Astrocyte (in vitro differentiated cells and primary cell): ENCODE results near the gene CCDC185. TPM values are rescaled to one million over a fixed set of nuclear protein-coding genes. Genes with fewer than 3 reads are reported as not detected.
A peak's percentile ranks its signal among the peaks of the same experiment; 100 is the strongest.

ENCODE experiments used
- DNase-seq: peaks from one replicate; pipeline ENCODE4 v3.0.0-alpha.2; 2010; ENCODE audit warnings: low read depth
- FAIRE-seq: peaks from 2 replicates; lab custom pipeline; 2011; peaks lifted over from hg19 to GRCh38; lab: Jason Lieb, UNC
- H2AFZ ChIP-seq: 2 replicates; pipeline ENCODE4 v1.6.0; 2012; ENCODE audit warnings: low read depth, low read length, inconsistent platforms
- H3K27ac ChIP-seq: 2 replicates; pipeline ENCODE4 v1.5.1; 2011; ENCODE audit warnings: low read depth, low read length, inconsistent platforms
- H3K27me3 ChIP-seq: 2 replicates; pipeline ENCODE4 v1.6.0; 2011; ENCODE audit warnings: low read length, inconsistent platforms; ENCODE audit not compliant: insufficient read depth
- H3K36me3 ChIP-seq: 2 replicates; pipeline ENCODE4 v1.5.1; 2011; ENCODE audit warnings: low read length, inconsistent platforms; ENCODE audit not compliant: insufficient read depth
- H3K4me1 ChIP-seq: 2 replicates; pipeline ENCODE4 v1.5.1; 2011; ENCODE audit warnings: low read length, inconsistent platforms; ENCODE audit not compliant: insufficient read depth
- H3K4me2 ChIP-seq: 2 replicates; pipeline ENCODE4 v1.6.0; 2012; ENCODE audit warnings: low read length, inconsistent platforms
- H3K4me3 ChIP-seq: 2 replicates; pipeline ENCODE4 v1.5.1; 2011; ENCODE audit warnings: low read depth, mild to moderate bottlenecking, low read length, inconsistent platforms; ENCODE audit not compliant: insufficient read depth
- H3K79me2 ChIP-seq: 2 replicates; pipeline ENCODE4 v1.6.0; 2012; ENCODE audit warnings: mild to moderate bottlenecking, low read length, inconsistent platforms; ENCODE audit not compliant: insufficient read depth
- H3K9ac ChIP-seq: 2 replicates; pipeline ENCODE4 v1.6.0; 2012; ENCODE audit warnings: mild to moderate bottlenecking, low read length, inconsistent platforms
- H3K9me3 ChIP-seq: 2 replicates; pipeline ENCODE4 v1.5.1; 2012; ENCODE audit warnings: low read depth, mild to moderate bottlenecking, low read length, inconsistent platforms; ENCODE audit not compliant: insufficient read depth
- H4K20me1 ChIP-seq: 2 replicates; pipeline ENCODE4 v1.6.0; 2012; ENCODE audit warnings: low read length, inconsistent platforms; ENCODE audit not compliant: insufficient read depth
- H3K27ac Mint-ChIP-seq: one replicate; pipeline ENCODE4 v1.8.0; 2021; ENCODE audit warnings: mild to moderate bottlenecking, mixed read lengths; ENCODE audit not compliant: unreplicated experiment
- H3K27me3 Mint-ChIP-seq: one replicate; pipeline ENCODE4 v1.8.0; 2021; ENCODE audit warnings: low read depth, mixed read lengths; ENCODE audit not compliant: unreplicated experiment
- H3K36me3 Mint-ChIP-seq: one replicate; pipeline ENCODE4 v1.8.0; 2021; ENCODE audit warnings: low read depth, mixed read lengths; ENCODE audit not compliant: unreplicated experiment
- H3K4me1 Mint-ChIP-seq: one replicate; pipeline ENCODE4 v1.8.0; 2021; ENCODE audit warnings: low read depth, mixed read lengths; ENCODE audit not compliant: unreplicated experiment
- H3K4me3 Mint-ChIP-seq: one replicate; pipeline ENCODE4 v1.8.0; 2021; ENCODE audit warnings: mild to moderate bottlenecking, moderate library complexity, mixed read lengths; ENCODE audit not compliant: unreplicated experiment
- H3K9me3 Mint-ChIP-seq: one replicate; pipeline ENCODE4 v1.8.0; 2021; ENCODE audit warnings: mild to moderate bottlenecking, mixed read lengths; ENCODE audit not compliant: unreplicated experiment
- CTCF ChIP-seq: IDR thresholded peaks from 2 replicates; pipeline ENCODE4 v1.5.1; 2011; ENCODE audit warnings: low read depth, mild to moderate bottlenecking, inconsistent platforms, low read length, moderate library complexity; ENCODE audit not compliant: insufficient read depth
- EZH2 ChIP-seq: IDR thresholded peaks from 2 replicates; pipeline ENCODE4 v1.6.1; 2012; ENCODE audit warnings: mild to moderate bottlenecking, low read length, inconsistent platforms; ENCODE audit not compliant: insufficient read depth
- total RNA-seq: library from RNA; stranded (reverse); gene quantifications from 2 replicates; pipeline ENCODE4 v1.2.1, GENCODE V29; 2021

CCDC185 gene
- total RNA-seq, 1 donor from 2014 or later = not detected

DNA sequence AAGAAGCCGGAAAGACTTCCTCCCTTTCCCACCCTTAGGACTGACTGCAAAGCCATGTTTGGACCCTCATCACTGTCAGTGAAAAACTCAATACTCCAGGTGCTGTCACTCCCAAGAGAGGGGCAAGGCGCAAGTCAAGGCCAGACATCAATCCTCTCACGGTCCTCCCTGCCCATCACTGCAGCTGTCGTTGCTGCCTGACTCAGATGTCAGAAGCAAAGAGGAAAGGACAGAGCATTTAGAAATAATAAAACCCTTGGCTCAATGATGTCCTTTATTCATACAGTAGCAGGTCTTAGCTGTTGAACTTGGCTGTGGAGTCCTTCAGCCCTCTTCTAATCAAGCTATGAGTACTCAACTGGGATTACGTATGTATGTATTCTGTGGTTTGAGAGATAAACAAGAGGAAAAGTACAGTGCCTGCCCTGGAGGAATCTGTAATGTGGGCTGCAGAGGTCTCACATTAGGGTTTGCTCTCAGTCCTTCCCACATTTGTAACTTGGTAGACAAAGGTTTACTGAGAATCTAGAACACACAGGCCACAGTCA is 42.8 kb upstream of the CCDC185 start:
- Mint-ChIP-seq H3K27ac (no peak overlapping the region), H3K4me1 (peaks cover 2% of the 10 kb centered on the region), H3K9me3 (peaks cover 3% of the 10 kb centered on the region), H3K4me3 (no peak overlapping the region), H3K36me3 (peaks cover 9% of the 10 kb centered on the region), H3K27me3 (peaks cover 24% of the 10 kb centered on the region)
- Histone ChIP-seq H3K4me1 (no peaks in the 10 kb centered on the region), H4K20me1 (no peaks in the 10 kb centered on the region), H3K27me3 (peaks cover 28% of the 10 kb centered on the region), H3K4me3 (no peak overlapping the region), H3K79me2 (no peaks in the 10 kb centered on the region), H3K9me3 (no peaks in the 10 kb centered on the region), H3K4me2 (no peak overlapping the region), H3K36me3 (no peaks in the 10 kb centered on the region), H2AFZ (no peak overlapping the region), H3K27ac (no peak overlapping the region), H3K9ac (no peak overlapping the region)
- TF ChIP-seq EZH2 = no peak
- no peak for TF ChIP-seq CTCF
- FAIRE-seq (no peak), DNase-seq (peak; percentile 36)

GRCh38 chr1:223352944-223353343 is 40.3 kb upstream of the CCDC185 start:
- H3K9me3 Mint-ChIP-seq = no peaks in the 10 kb centered on the region
- Histone ChIP-seq H3K9me3 (no peaks in the 10 kb centered on the region), H3K4me1 (no peaks in the 10 kb centered on the region), H3K27ac (no peak overlapping the region), H3K79me2 (no peaks in the 10 kb centered on the region), H4K20me1 (no peaks in the 10 kb centered on the region), H2AFZ (no peak overlapping the region), H3K9ac (no peak overlapping the region), H3K36me3 (no peaks in the 10 kb centered on the region), H3K4me2 (no peak overlapping the region), H3K27me3 (peaks cover 34% of the 10 kb centered on the region), H3K4me3 (no peak overlapping the region)
- FAIRE-seq (no peak), DNase-seq (no peak)
- H3K36me3 Mint-ChIP-seq = peaks cover 12% of the 10 kb centered on the region
- H3K27ac Mint-ChIP-seq = peak overlapping the region; percentile 41
- H3K27me3 Mint-ChIP-seq = peaks cover 21% of the 10 kb centered on the region
- TF ChIP-seq EZH2 (no peak), CTCF (no peak)
- H3K4me3 Mint-ChIP-seq = no peak overlapping the region
- H3K4me1 Mint-ChIP-seq = peaks cover 2% of the 10 kb centered on the region

DNA sequence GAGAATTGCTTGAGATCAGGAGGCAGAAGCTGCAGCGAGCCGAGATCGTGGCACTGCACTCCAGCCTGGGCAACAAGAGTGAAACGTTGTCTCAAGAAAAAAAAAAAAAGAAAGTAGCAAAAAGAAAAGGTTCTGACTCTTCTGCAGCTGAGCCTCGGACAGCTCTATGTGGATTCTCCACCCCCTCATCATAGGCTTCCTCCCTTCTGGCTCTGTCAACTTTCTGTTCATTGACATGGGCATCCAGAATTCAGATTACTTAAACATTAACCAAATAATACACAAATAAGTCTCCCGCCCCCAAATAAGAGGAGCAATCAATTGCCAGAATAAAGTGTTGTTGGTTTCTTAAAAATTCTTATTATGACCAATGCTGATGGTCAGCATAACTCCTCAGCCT is 39.3 kb upstream of the CCDC185 start:
- TF ChIP-seq EZH2 (no peak), CTCF (no peak)
- Mint-ChIP-seq H3K36me3 (peaks cover 12% of the 10 kb centered on the region), H3K4me1 (peaks cover 7% of the 10 kb centered on the region), H3K27ac (no peak overlapping the region), H3K9me3 (no peaks in the 10 kb centered on the region), H3K27me3 (peaks cover 21% of the 10 kb centered on the region), H3K4me3 (no peak overlapping the region)
- Histone ChIP-seq H3K4me2 (no peak overlapping the region), H4K20me1 (no peaks in the 10 kb centered on the region), H3K4me3 (no peak overlapping the region), H3K9ac (no peak overlapping the region), H3K36me3 (no peaks in the 10 kb centered on the region), H3K79me2 (no peaks in the 10 kb centered on the region), H3K9me3 (no peaks in the 10 kb centered on the region), H3K4me1 (no peaks in the 10 kb centered on the region), H3K27me3 (peaks cover 40% of the 10 kb centered on the region), H3K27ac (no peak overlapping the region), H2AFZ (no peak overlapping the region)
- no peak for FAIRE-seq
- no peak for DNase-seq
